Breast epithelium (tissue), 4 donors: ENCODE data around the gene FAM20B. TPM values are rescaled to one million over a fixed set of nuclear protein-coding genes. Genes with fewer than 3 reads are reported as not detected.
"Not testable (repeated sequence)": the region's sequence is repeated elsewhere in the genome, so short reads cannot be mapped to it uniquely, and the experiment has no call there.

Source experiments
- DNase-seq, 2 donors: peaks; one replicate each; pipeline ENCODE4 v3.0.0-alpha.2; 2019; ENCODE audit warnings: low spot score in 2 of 2
- H3K27ac ChIP-seq, 2 donors: fragments of 200-600 bp; sonication (generic) in 1 of 2; one replicate each; pipeline ENCODE4 v1.5.1; 2016 to 2019; ENCODE audit warnings: mild to moderate bottlenecking in 1 of 2
- H3K27me3 ChIP-seq, 2 donors: fragments of 200-600 bp; sonication (generic) in 1 of 2; one replicate each; pipeline versions ENCODE4 v1.5.1 to v1.6.0; 2017 to 2019; ENCODE audit warnings: control low read depth in 1 of 2, mild to moderate bottlenecking in 1 of 2
- H3K36me3 ChIP-seq: fragments of 200-600 bp; one replicate; pipeline ENCODE4 v1.5.1; 2019
- H3K4me1 ChIP-seq, 2 donors: fragments of 200-600 bp; sonication (generic); one replicate each; pipeline ENCODE4 v1.5.1; 2016 to 2019; ENCODE audit warnings: control low read depth in 1 of 2
- H3K4me3 ChIP-seq, 3 donors: fragments of 200-600 bp; sonication (generic); 1 replicate in 2 of 3; 2 replicates in 1 of 3; pipeline ENCODE4 v1.5.1; 2016 to 2019; ENCODE audit warnings: mild to moderate bottlenecking in 3 of 3, moderate library complexity in 2 of 3
- H3K9me3 ChIP-seq, 2 donors: fragments of 200-600 bp; sonication (generic) in 1 of 2; one replicate each; pipeline ENCODE4 v1.5.1; 2016 to 2019; ENCODE audit warnings: control low read depth in 1 of 2
- POLR2A ChIP-seq: fragments of 450-650 bp; IDR thresholded peaks from one replicate; pipeline ENCODE4 v1.6.1; 2016; ENCODE audit warnings: antibody characterized with exemption, mild to moderate bottlenecking, moderate library complexity
- POLR2AphosphoS5 ChIP-seq, 3 donors: sonication (generic); formaldehyde crosslinking; IDR thresholded peaks; one replicate each; pipeline ENCODE4 v1.6.1; 2017; ENCODE audit warnings: antibody characterized with exemption in 3 of 3
- intact Hi-C: fragments of 100-400 bp; cut with DNase I; formaldehyde crosslinking; loops from one replicate; pipeline ENCODE4 v1.15.1; 2023; ENCODE audit warnings: low total_unique reads
- total RNA-seq, 3 donors: library from RNA; depleted of rRNA; stranded (reverse); fragments of >200 nt; gene quantifications; one replicate each; pipeline ENCODE4 v1.1.0, GENCODE V29; 2016
- TF ChIP-seq, protein P1 (sequence below), 3 donors: fragments of 450-650 bp; IDR thresholded peaks; one replicate each; pipeline ENCODE4 v1.5.1; 2016 to 2017; ENCODE audit warnings: antibody characterized with exemption in 3 of 3, mild to moderate bottlenecking in 3 of 3, moderate library complexity in 3 of 3

FAM20B gene
- total RNA-seq, 3 donors from 2014 or later = 24.3 to 28.8 (median 28.0) TPM

DNA sequence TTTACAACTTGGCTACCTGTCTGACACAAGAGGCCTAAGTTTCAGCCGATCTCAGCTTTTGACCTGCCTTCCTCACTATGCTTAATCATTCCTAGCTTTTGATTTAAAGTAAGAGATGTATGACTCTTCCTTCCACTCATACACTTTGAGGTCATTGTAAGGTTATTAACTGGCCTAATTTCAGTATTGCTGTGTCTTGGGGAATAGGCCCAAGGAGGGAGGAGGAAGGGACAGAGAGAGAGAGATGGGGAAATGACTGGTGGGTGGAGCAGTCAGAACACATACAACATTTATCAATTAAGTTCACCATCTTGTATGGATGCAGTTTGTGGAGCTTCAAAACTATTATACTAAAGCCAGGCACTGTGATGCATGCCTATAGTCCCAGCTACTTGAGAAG, 28.3 kb upstream of the FAM20B start:
- H3K9me3 ChIP-seq = peaks cover 0 to 4% of the 10 kb centered on the region in 2 donors
- H3K27me3 ChIP-seq = no peaks in the 10 kb centered on the region
- TF ChIP-seq POLR2AphosphoS5 (IDR thresholded peaks at IDR 0.05) = no peak
- TF ChIP-seq, protein P1, sequence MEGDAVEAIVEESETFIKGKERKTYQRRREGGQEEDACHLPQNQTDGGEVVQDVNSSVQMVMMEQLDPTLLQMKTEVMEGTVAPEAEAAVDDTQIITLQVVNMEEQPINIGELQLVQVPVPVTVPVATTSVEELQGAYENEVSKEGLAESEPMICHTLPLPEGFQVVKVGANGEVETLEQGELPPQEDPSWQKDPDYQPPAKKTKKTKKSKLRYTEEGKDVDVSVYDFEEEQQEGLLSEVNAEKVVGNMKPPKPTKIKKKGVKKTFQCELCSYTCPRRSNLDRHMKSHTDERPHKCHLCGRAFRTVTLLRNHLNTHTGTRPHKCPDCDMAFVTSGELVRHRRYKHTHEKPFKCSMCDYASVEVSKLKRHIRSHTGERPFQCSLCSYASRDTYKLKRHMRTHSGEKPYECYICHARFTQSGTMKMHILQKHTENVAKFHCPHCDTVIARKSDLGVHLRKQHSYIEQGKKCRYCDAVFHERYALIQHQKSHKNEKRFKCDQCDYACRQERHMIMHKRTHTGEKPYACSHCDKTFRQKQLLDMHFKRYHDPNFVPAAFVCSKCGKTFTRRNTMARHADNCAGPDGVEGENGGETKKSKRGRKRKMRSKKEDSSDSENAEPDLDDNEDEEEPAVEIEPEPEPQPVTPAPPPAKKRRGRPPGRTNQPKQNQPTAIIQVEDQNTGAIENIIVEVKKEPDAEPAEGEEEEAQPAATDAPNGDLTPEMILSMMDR (IDR thresholded peaks at IDR 0.05) = no peak
- TF ChIP-seq POLR2A = no peak
- H3K4me3 ChIP-seq = no peak overlapping the region
- intact Hi-C loops = no loop called here
- no peaks in the 10 kb centered on the region for H3K4me1 ChIP-seq
- no peaks in the 10 kb centered on the region for H3K36me3 ChIP-seq
- H3K27ac ChIP-seq = no peak overlapping the region
- DNase-seq = no peak

DNA sequence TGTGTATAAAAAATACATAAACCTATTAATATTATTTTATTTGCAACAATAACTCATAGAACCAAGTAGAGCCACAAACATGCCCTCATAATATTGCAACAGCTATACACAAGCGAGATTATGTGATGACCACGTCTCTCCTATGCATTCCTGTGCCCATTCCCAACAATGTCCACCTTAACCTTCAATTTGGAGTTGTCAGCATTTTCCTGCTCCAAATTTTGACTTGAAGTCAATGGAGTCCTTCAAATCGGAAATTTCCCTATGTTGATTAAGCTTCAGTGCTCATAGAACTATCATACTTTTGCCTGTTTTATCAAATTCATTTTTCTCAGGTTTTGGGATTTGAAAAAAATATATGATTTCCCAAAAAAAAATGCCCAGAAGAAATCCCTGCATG, 27.4 kb upstream of the FAM20B start:
- no peak overlapping the region for H3K4me3 ChIP-seq
- intact Hi-C loops = no loop called here
- peaks cover 0 to 4% of the 10 kb centered on the region in 2 donors for H3K9me3 ChIP-seq
- H3K36me3 ChIP-seq = no peaks in the 10 kb centered on the region
- H3K27me3 ChIP-seq = no peaks in the 10 kb centered on the region
- H3K27ac ChIP-seq = no peak overlapping the region
- no peak for DNase-seq
- H3K4me1 ChIP-seq = no peaks in the 10 kb centered on the region
- no peak for TF ChIP-seq POLR2AphosphoS5 (IDR thresholded peaks at IDR 0.05)
- TF ChIP-seq, protein P1 (IDR thresholded peaks at IDR 0.05) = no peak
- no peak for TF ChIP-seq POLR2A

DNA sequence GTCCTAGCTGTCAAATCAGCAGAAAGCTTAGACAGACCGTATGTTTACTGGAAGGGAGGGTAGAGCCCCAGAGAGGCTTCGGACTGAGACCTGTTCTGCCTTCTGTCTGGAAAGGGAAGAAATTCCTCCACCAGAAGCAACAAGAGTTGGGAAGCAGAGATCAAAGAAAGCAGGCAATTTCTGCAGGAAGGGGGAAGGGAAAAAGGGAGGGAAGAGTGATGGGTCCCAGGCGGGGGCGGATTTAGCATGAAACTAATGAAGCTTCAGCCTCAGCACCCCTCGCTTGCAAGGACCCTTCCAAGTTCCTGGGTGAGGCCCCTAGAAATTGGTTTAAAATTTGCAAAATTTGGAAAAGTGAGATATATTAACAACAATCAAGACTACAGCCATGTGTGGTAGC, 26.6 kb upstream of the FAM20B start:
- TF ChIP-seq POLR2AphosphoS5 (IDR thresholded peaks at IDR 0.05) = no peak
- TF ChIP-seq, protein P1 (IDR thresholded peaks at IDR 0.05) = no peak
- TF ChIP-seq POLR2A = no peak
- no peaks in the 10 kb centered on the region for H3K27me3 ChIP-seq
- H3K4me3 ChIP-seq = no peak overlapping the region
- no peaks in the 10 kb centered on the region for H3K4me1 ChIP-seq
- intact Hi-C loops = no loop called here
- no peak for DNase-seq
- H3K27ac ChIP-seq = no peak overlapping the region
- no peaks in the 10 kb centered on the region for H3K36me3 ChIP-seq
- H3K9me3 ChIP-seq = peaks cover 0 to 4% of the 10 kb centered on the region in 2 donors

DNA sequence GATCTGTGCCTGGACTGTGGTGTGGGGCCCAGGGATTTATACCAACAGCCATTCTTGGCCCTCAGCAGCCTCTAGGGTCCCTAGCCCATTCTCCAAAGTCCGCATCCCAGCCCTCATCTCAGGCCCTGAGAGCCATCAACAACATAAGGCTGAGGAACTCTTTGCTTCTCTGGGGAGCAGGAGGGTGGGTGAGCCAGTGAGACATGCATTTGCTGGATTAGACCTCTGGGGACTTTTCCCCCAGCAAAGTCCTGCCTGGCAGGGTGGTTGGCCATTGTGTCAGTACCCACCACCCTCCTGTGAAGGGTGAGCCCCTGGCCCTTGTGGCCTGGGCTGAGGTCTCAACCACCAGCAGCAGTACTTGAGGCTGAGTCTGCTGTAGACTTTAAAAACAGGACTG, 24.2 kb upstream of the FAM20B start:
- intact Hi-C loops = no loop called here
- Histone ChIP-seq H3K27me3 (no peaks in the 10 kb centered on the region), H3K36me3 (no peaks in the 10 kb centered on the region), H3K9me3 (peaks cover 0 to 2% of the 10 kb centered on the region in 2 donors), H3K27ac (no peak overlapping the region), H3K4me1 (no peaks in the 10 kb centered on the region), H3K4me3 (no peak overlapping the region)
- TF ChIP-seq POLR2A (no peak), POLR2AphosphoS5 (IDR thresholded peaks at IDR 0.05) (no peak)
- TF ChIP-seq, protein P1 (IDR thresholded peaks at IDR 0.05) = no peak
- DNase-seq = no peak

DNA sequence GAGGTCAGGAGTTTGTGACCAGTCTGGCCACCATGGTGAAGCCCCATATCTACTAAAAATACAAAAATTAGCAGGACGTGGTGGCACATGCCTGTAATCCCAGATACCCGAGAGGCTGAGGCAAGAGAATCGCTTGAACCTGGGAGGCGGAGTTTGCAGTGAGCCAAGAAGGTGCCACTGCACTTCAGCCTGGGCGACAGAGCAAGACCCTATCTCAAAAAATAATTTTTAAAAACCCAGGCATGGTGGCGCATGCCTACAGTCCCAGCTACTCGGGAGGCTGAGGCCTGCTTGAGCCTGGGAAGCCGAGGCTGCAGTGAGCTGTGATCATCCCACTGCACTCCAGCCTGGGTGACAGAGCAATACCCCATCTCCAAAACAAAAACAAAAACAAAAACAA, 23.6 kb upstream of the FAM20B start:
- H3K27ac ChIP-seq, DNase-seq, H3K36me3 ChIP-seq: not testable (repeated sequence)

More for the DNA sequence above, 23.6 kb upstream of the FAM20B start:
- H3K9me3 ChIP-seq, H3K27me3 ChIP-seq, H3K4me3 ChIP-seq, intact Hi-C loops, H3K4me1 ChIP-seq: not testable (repeated sequence)
